ENCODE data around the gene PHYH.
A peak's percentile ranks its signal among the peaks of the same experiment; 100 is the strongest.

PHYH gene

GRCh38 chr10:13272164-13272571 is 27.7 kb downstream of the PHYH start:
- no peak overlapping the region for H2AFZ ChIP-seq (ENCODE audit: low read length)
- H3K4me1 ChIP-seq (ENCODE audit: insufficient read depth, low read length, severe bottlenecking), result peaks cover 21% of the 10 kb centered on the region
- H3K27ac ChIP-seq (ENCODE audit: low read depth, low read length, poor library complexity, severe bottlenecking), result peak overlapping the region; percentile 86
- H3K36me3 ChIP-seq (ENCODE audit: insufficient read depth, low read length), result no peaks in the 10 kb centered on the region
- TF ChIP-seq CTCF (IDR thresholded peaks at IDR 0.05; ENCODE audit: low read length), result no peak
- TF ChIP-seq EZH2 (IDR thresholded peaks at IDR 0.05; ENCODE audit: borderline replicate concordance, low read length), result no peak
- peak overlapping the region; percentile 58 for H3K4me2 ChIP-seq (ENCODE audit: low read length)
- no peaks in the 10 kb centered on the region for H3F3A ChIP-seq (ENCODE audit: insufficient read depth, low read length)
- H3K79me2 ChIP-seq (ENCODE audit: insufficient read depth, low read length), result no peaks in the 10 kb centered on the region
- H3K9me3 ChIP-seq (ENCODE audit: low read length), result no peaks in the 10 kb centered on the region
- no peaks in the 10 kb centered on the region for H3K27me3 ChIP-seq (ENCODE audit: insufficient read depth, low read length)
- H3K9ac ChIP-seq (ENCODE audit: low read length), result peak overlapping the region; percentile 23; the same call in 1 of the 2 replicates
- no peaks in the 10 kb centered on the region for H3K9me2 ChIP-seq (ENCODE audit: low read depth, low read length)
- H4K20me1 ChIP-seq (ENCODE audit: insufficient read depth, low read length), result no peaks in the 10 kb centered on the region
- H3K4me3 ChIP-seq (ENCODE audit: low read depth, low read length, poor library complexity, severe bottlenecking), result peak overlapping the region; percentile 40

GRCh38 chr10:13271552-13272163 is 28.2 kb downstream of the PHYH start:
- TF ChIP-seq EZH2 (IDR thresholded peaks at IDR 0.05; ENCODE audit: borderline replicate concordance, low read length) (no peak), CTCF (IDR thresholded peaks at IDR 0.05; ENCODE audit: low read length) (peak; percentile 83)
- no peaks in the 10 kb centered on the region for H3K9me3 ChIP-seq (ENCODE audit: low read length)
- no peaks in the 10 kb centered on the region for H3K36me3 ChIP-seq (ENCODE audit: insufficient read depth, low read length)
- H2AFZ ChIP-seq (ENCODE audit: low read length), result no peak overlapping the region
- peak overlapping the region; percentile 40 for H3K4me3 ChIP-seq (ENCODE audit: low read depth, low read length, poor library complexity, severe bottlenecking)
- H4K20me1 ChIP-seq (ENCODE audit: insufficient read depth, low read length), result no peaks in the 10 kb centered on the region
- H3K27ac ChIP-seq (ENCODE audit: low read depth, low read length, poor library complexity, severe bottlenecking), result peak overlapping the region; percentile 86
- peak overlapping the region; percentile 58 for H3K4me2 ChIP-seq (ENCODE audit: low read length)
- peaks cover 21% of the 10 kb centered on the region for H3K4me1 ChIP-seq (ENCODE audit: insufficient read depth, low read length, severe bottlenecking)
- H3F3A ChIP-seq (ENCODE audit: insufficient read depth, low read length), result no peaks in the 10 kb centered on the region
- H3K9ac ChIP-seq (ENCODE audit: low read length), result peak overlapping the region; percentile 23; the same call in 1 of the 2 replicates
- H3K79me2 ChIP-seq (ENCODE audit: insufficient read depth, low read length), result no peaks in the 10 kb centered on the region
- H3K27me3 ChIP-seq (ENCODE audit: insufficient read depth, low read length), result no peaks in the 10 kb centered on the region
- H3K9me2 ChIP-seq (ENCODE audit: low read depth, low read length), result no peaks in the 10 kb centered on the region

GRCh38 chr10:13270877-13271551 is 28.9 kb downstream of the PHYH start:
- H3K79me2 ChIP-seq (ENCODE audit: insufficient read depth, low read length), result no peaks in the 10 kb centered on the region
- H3K9me3 ChIP-seq (ENCODE audit: low read length), result no peaks in the 10 kb centered on the region
- H3K4me1 ChIP-seq (ENCODE audit: insufficient read depth, low read length, severe bottlenecking), result peaks cover 21% of the 10 kb centered on the region
- H3K9ac ChIP-seq (ENCODE audit: low read length), result no peak overlapping the region
- H3K4me3 ChIP-seq (ENCODE audit: low read depth, low read length, poor library complexity, severe bottlenecking), result no peak overlapping the region
- no peaks in the 10 kb centered on the region for H3F3A ChIP-seq (ENCODE audit: insufficient read depth, low read length)
- TF ChIP-seq CTCF (IDR thresholded peaks at IDR 0.05; ENCODE audit: low read length) (no peak), EZH2 (IDR thresholded peaks at IDR 0.05; ENCODE audit: borderline replicate concordance, low read length) (no peak)
- H3K4me2 ChIP-seq (ENCODE audit: low read length), result peak overlapping the region; percentile 58; the same call in 1 of the 2 replicates
- no peaks in the 10 kb centered on the region for H4K20me1 ChIP-seq (ENCODE audit: insufficient read depth, low read length)
- no peaks in the 10 kb centered on the region for H3K9me2 ChIP-seq (ENCODE audit: low read depth, low read length)
- peak overlapping the region; percentile 86 for H3K27ac ChIP-seq (ENCODE audit: low read depth, low read length, poor library complexity, severe bottlenecking)
- H2AFZ ChIP-seq (ENCODE audit: low read length), result no peak overlapping the region
- H3K36me3 ChIP-seq (ENCODE audit: insufficient read depth, low read length), result no peaks in the 10 kb centered on the region
- no peaks in the 10 kb centered on the region for H3K27me3 ChIP-seq (ENCODE audit: insufficient read depth, low read length)
